ENCODE data around the gene ITGA1. TPM values are rescaled to one million over a fixed set of nuclear protein-coding genes. Genes with fewer than 3 reads are reported as not detected.

ITGA1 gene
- total and polyA plus RNA-seq, 9 donors, result 4.9 to 41.2 (median 14.7) TPM

- intact Hi-C loops (cut with DNase I), result no loop called here
- Histone ChIP-seq H3K4me3 (no peak overlapping the region), H3K36me3 (no peaks in the 10 kb centered on the region), H3K27me3 (no peaks in the 10 kb centered on the region), H3K27ac (no peak overlapping the region), H3K4me1 (ENCODE audit: insufficient read depth) (peaks cover 4% of the 10 kb centered on the region), H3K9me3 (no peaks in the 10 kb centered on the region)
- no peak for TF ChIP-seq POLR2A (IDR thresholded peaks at IDR 0.05)
- TF ChIP-seq CTCF (IDR thresholded peaks at IDR 0.05), result no peak
- no peak for TF ChIP-seq EP300 (IDR thresholded peaks at IDR 0.05)
- no peak for DNase-seq
- 85 to 89% (median 86%) methylated on average over 4 of the region's 4 CpGs for WGBS, 3 donors
Measured at GRCh38 chr5:52987711-52988331, 200.1 kb downstream of the ITGA1 start.

GRCh38 chr5:52988335-52989024 is 200.8 kb downstream of the ITGA1 start:
- intact Hi-C loops (cut with DNase I), result no loop called here
- H3K4me1 ChIP-seq (ENCODE audit: insufficient read depth), result peaks cover 4% of the 10 kb centered on the region
- H3K36me3 ChIP-seq, result no peaks in the 10 kb centered on the region
- no peaks in the 10 kb centered on the region for H3K27me3 ChIP-seq
- DNase-seq, result no peak
- H3K9me3 ChIP-seq, result no peaks in the 10 kb centered on the region
- TF ChIP-seq CTCF (IDR thresholded peaks at IDR 0.05), result no peak
- TF ChIP-seq POLR2A (IDR thresholded peaks at IDR 0.05), result no peak
- TF ChIP-seq EP300 (IDR thresholded peaks at IDR 0.05), result no peak
- H3K27ac ChIP-seq, result no peak overlapping the region
- whole genome bisulfite sequencing, 3 donors, result 6 to 12% (median 8%) methylated on average over 14 to 16 of the region's 16 CpGs
- H3K4me3 ChIP-seq, result peak overlapping the region; percentile 45

- no peaks in the 10 kb centered on the region for H3K9me3 ChIP-seq
- no peaks in the 10 kb centered on the region for H3K36me3 ChIP-seq
- H3K4me1 ChIP-seq (ENCODE audit: insufficient read depth), result peaks cover 4% of the 10 kb centered on the region
- peak within 1 kb of the TSS; percentile 45 for H3K4me3 ChIP-seq
- H3K27me3 ChIP-seq, result no peaks in the 10 kb centered on the region
- no peak within 1 kb of the TSS for H3K27ac ChIP-seq
- intact Hi-C loops (cut with DNase I), result no loop called here
- TF ChIP-seq EP300 (IDR thresholded peaks at IDR 0.05) (no peak), CTCF (IDR thresholded peaks at IDR 0.05) (no peak), POLR2A (IDR thresholded peaks at IDR 0.05) (no peak)
- DNase-seq, result peak in 4 of 5 donors; percentile 17 to 56 (median 34)
- 0 to 1% (median 0%) methylated on average over 33 to 64 of the region's 64 CpGs for WGBS, 3 donors
Measured at GRCh38 chr5:52989025-52989780, 201.5 kb downstream of the ITGA1 start, which contains the start of gene ITGA2. ITGA2 (plus strand) TSS chr5:52989352; CDS start chr5:52989469, 117 bp downstream.

- DNase-seq, result peak; percentile 14 to 43 (median 29)
- WGBS, 3 donors, result 3 to 5% (median 3%) methylated on average over 25 to 27 of the region's 27 CpGs
- no peak for TF ChIP-seq EP300 (IDR thresholded peaks at IDR 0.05)
- no peak for TF ChIP-seq POLR2A (IDR thresholded peaks at IDR 0.05)
- TF ChIP-seq CTCF (IDR thresholded peaks at IDR 0.05), result no peak
- Histone ChIP-seq H3K9me3 (no peaks in the 10 kb centered on the region), H3K27me3 (no peaks in the 10 kb centered on the region), H3K36me3 (no peaks in the 10 kb centered on the region), H3K4me1 (ENCODE audit: insufficient read depth) (peaks cover 4% of the 10 kb centered on the region), H3K4me3 (peak overlapping the region; percentile 45), H3K27ac (no peak overlapping the region)
- intact Hi-C loops (cut with DNase I), result no loop called here
Measured at GRCh38 chr5:52989781-52990527, 202.2 kb downstream of the ITGA1 start.
